SK-MEL-5 (cell line): ENCODE data around the gene CUL9. TPM values are rescaled to one million over a fixed set of nuclear protein-coding genes. Genes with fewer than 3 reads are reported as not detected.

ENCODE experiments used
- DNase-seq: peaks from one replicate; pipeline ENCODE4 v3.0.0-alpha.2; 2016; ENCODE audit warnings: low read depth, low spot score
- in situ Hi-C: cut with HindIII; loops from 2 replicates; pipeline ENCODE4 v1.10.0; 2016; ENCODE audit warnings: low sequenced_read_pairs, high pct_unique_total_duplicates, low pct_unique_long_range_greater_than_20kb
- total RNA-seq: library from RNA; depleted of rRNA; stranded (reverse); fragments of >200 nt; shearing (Covaris generic); gene quantifications from 2 replicates; pipeline ENCODE4 v1.2.3, GENCODE V29; 2014

CUL9 gene
- total RNA-seq, 1 experiment from 2014 or later: 18.1 TPM

GRCh38 chr6:43170931-43171706, 10.9 kb upstream of the CUL9 start, which contains the start of gene SRF:
Gene SRF, plus strand, starts transcription at chr6:43171269. Its CDS starts 388 bp downstream, at chr6:43171657.
- peak; percentile 98 for DNase-seq
- in situ Hi-C loops: no loop called here

GRCh38 chr6:43171707-43172103, 10.3 kb upstream of the CUL9 start:
- DNase-seq: no peak
- in situ Hi-C loops: no loop called here

GRCh38 chr6:43172104-43173007, 9.6 kb upstream of the CUL9 start:
- in situ Hi-C loops: no loop called here
- peak; percentile 10 for DNase-seq

GRCh38 chr6:43173591-43174262, 8.3 kb upstream of the CUL9 start:
- no peak for DNase-seq
- in situ Hi-C loops: no loop called here

GRCh38 chr6:43174263-43175112, 7.5 kb upstream of the CUL9 start:
- peak; percentile 98 for DNase-seq
- in situ Hi-C loops: no loop called here

- DNase-seq: no peak
- in situ Hi-C loops: no loop called here
Observed at GRCh38 chr6:43175676-43176422, 6.1 kb upstream of the CUL9 start.

GRCh38 chr6:43176423-43176786, 5.6 kb upstream of the CUL9 start:
- no peak for DNase-seq
- in situ Hi-C loops: no loop called here

- no peak for DNase-seq
- in situ Hi-C loops: no loop called here
Observed at GRCh38 chr6:43178150-43178549, 3.8 kb upstream of the CUL9 start.

- in situ Hi-C loops: no loop called here
- DNase-seq: no peak
Observed at GRCh38 chr6:43178951-43179830, 2.8 kb upstream of the CUL9 start.

GRCh38 chr6:43180058-43180457, 1.9 kb upstream of the CUL9 start:
- no peak for DNase-seq
- in situ Hi-C loops: no loop called here

GRCh38 chr6:43180985-43181384, 1.0 kb upstream of the CUL9 start:
- in situ Hi-C loops: no loop called here
- no peak for DNase-seq

GRCh38 chr6:43181621-43181941, 415 bp upstream of the CUL9 start:
- DNase-seq: no peak
- in situ Hi-C loops: no loop called here

- no peak for DNase-seq
- in situ Hi-C loops: no loop called here
Observed at GRCh38 chr6:43183441-43183840, 1.4 kb downstream of the CUL9 start.

GRCh38 chr6:43184268-43184985, 2.4 kb downstream of the CUL9 start:
- in situ Hi-C loops: no loop called here
- no peak for DNase-seq

GRCh38 chr6:43185391-43185985, 3.5 kb downstream of the CUL9 start:
- in situ Hi-C loops: no loop called here

More at GRCh38 chr6:43185391-43185985, 3.5 kb downstream of the CUL9 start:
- DNase-seq: no peak
